ENCODE measurements around the gene NXPH4. TPM values are rescaled to one million over a fixed set of nuclear protein-coding genes. Genes with fewer than 3 reads are reported as not detected.

The NXPH4 gene
- total RNA-seq, 4 donors from 2014 or later, result 18.4 to 21.3 (median 19.9) TPM

DNA sequence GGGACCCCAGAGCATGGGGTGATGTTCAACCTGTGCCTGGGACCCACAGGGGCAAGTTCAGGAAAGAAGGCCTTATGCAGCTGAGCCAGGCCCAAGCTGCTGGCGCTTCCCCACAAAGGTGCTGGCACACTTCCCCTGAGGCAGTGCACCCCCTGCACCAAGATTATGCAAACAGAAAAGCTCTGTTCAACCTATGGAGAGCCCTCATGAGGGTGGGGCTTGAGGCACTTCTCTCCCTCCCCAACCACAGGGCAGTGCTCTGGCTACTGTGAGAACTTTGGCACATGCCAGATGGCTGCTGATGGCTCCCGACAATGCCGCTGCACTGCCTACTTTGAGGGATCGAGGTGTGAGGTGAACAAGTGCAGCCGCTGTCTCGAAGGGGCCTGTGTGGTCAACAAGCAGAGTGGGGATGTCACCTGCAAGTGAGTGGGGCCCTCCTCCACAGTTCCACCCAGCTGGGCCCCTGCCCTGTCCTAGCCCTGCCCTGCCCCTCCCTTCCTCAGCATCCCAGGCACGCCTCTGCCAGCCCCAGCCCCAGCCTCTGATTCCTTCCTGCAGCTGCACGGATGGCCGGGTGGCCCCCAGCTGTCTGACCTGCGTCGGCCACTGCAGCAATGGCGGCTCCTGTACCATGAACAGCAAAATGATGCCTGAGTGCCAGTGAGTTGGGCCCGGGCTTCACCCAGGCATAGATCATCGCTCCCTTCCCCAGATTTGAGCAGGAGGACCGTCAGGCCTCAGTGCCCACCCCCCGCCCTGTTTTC, 5.5 kb upstream of the NXPH4 start:
- no peak for DNase-seq (ENCODE audit: low spot score in 2 of 2)
- 75 to 77% methylated on average over 14 to 16 of the region's 16 CpGs for WGBS, 2 donors
- intact Hi-C loops (cut with DNase I; ENCODE audit: low total_unique reads), result no loop called here
- no peak for TF ChIP-seq POLR2A (IDR thresholded peaks at IDR 0.05)
- TF ChIP-seq, protein P1, sequence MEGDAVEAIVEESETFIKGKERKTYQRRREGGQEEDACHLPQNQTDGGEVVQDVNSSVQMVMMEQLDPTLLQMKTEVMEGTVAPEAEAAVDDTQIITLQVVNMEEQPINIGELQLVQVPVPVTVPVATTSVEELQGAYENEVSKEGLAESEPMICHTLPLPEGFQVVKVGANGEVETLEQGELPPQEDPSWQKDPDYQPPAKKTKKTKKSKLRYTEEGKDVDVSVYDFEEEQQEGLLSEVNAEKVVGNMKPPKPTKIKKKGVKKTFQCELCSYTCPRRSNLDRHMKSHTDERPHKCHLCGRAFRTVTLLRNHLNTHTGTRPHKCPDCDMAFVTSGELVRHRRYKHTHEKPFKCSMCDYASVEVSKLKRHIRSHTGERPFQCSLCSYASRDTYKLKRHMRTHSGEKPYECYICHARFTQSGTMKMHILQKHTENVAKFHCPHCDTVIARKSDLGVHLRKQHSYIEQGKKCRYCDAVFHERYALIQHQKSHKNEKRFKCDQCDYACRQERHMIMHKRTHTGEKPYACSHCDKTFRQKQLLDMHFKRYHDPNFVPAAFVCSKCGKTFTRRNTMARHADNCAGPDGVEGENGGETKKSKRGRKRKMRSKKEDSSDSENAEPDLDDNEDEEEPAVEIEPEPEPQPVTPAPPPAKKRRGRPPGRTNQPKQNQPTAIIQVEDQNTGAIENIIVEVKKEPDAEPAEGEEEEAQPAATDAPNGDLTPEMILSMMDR (IDR thresholded peaks at IDR 0.05), result no peak
- no peak overlapping the region for H3K4me3 ChIP-seq (ENCODE audit: low read depth, poor library complexity, severe bottlenecking)

DNA sequence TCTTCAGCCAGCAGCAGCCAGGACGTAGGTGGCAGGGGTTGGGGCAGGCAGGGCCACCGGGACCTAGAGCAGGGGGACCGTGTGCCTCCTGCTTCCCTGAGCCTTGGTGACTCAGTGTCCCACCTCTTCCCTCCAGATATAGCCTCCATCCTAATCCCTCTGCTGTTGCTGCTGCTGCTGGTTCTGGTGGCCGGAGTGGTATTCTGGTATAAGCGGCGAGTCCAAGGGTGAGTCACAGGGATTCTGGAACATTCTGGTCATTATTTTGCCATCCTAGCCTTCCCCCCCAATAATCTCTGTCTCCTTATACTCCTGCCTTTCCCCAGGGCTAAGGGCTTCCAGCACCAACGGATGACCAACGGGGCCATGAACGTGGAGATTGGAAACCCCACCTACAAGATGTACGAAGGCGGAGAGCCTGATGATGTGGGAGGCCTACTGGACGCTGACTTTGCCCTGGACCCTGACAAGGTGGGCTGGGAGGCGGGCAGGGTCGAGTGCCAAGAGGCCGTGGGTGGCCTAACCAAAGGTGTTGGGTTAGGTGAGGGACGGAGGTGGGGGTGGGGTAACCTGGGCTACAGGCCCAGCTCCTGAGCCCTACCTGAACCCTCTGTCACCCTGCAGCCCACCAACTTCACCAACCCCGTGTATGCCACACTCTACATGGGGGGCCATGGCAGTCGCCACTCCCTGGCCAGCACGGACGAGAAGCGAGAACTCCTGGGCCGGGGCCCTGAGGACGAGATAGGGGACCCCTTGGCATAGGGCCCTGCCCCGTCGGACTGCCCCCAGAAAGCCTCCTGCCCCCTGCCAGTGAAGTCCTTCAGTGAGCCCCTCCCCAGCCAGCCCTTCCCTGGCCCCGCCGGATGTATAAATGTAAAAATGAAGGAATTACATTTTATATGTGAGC, 4.5 kb upstream of the NXPH4 start:
- intact Hi-C loops (cut with DNase I; ENCODE audit: low total_unique reads), result no loop called here
- no peak for TF ChIP-seq POLR2A (IDR thresholded peaks at IDR 0.05)
- TF ChIP-seq, protein P1 (IDR thresholded peaks at IDR 0.05), result no peak
- no peak overlapping the region for H3K4me3 ChIP-seq (ENCODE audit: low read depth, poor library complexity, severe bottlenecking)
- DNase-seq (ENCODE audit: low spot score in 2 of 2), result no peak
- WGBS, 2 donors, result 78 to 86% methylated on average over 22 to 25 of the region's 27 CpGs

GRCh38 chr12:57212701-57213057, 3.9 kb upstream of the NXPH4 start:
- intact Hi-C loops (cut with DNase I; ENCODE audit: low total_unique reads), result no loop called here
- TF ChIP-seq POLR2A (IDR thresholded peaks at IDR 0.05), result no peak
- TF ChIP-seq, protein P1 (IDR thresholded peaks at IDR 0.05), result no peak
- no peak overlapping the region for H3K4me3 ChIP-seq (ENCODE audit: low read depth, poor library complexity, severe bottlenecking)
- 69 to 72% methylated on average over 7 of the region's 7 CpGs for WGBS, 2 donors
- no peak for DNase-seq (ENCODE audit: low spot score in 2 of 2)

GRCh38 chr12:57213058-57213715, 3.4 kb upstream of the NXPH4 start:
- peak; percentile 88 to 98 for DNase-seq (ENCODE audit: low spot score in 2 of 2)
- intact Hi-C loops (cut with DNase I; ENCODE audit: low total_unique reads), result no loop called here

DNA sequence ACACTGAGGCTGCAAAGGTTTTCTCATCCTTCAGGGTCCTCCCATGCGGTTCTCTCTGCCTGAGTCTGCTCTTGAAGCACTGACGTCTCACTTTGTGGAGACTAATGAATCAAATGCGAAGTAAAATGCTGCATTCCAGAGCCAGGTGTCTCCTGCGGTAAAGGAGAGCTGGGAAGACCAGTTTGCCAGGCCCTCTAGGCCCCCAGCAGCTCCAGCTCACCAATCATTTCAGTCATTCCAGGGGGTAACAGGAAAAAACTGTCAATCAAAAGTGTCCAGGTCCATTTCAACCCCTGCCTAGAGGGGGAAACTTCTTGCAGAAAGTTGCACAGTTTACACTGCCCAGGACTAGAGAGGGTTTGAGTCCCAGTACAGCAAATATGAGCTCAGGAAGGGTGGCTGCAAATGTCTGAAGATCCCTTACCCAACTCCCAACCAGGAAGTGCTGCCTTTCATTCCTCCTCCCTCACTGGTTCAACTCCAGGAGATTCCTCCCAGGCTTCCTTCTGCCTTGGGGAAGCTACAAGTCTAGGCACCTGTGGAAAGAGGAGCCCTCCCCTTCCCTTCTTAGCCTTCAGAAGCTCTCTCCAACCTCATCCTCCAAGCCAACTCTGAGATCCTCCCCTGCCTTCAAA, 2.7 kb upstream of the NXPH4 start:
- no peak for DNase-seq (ENCODE audit: low spot score in 2 of 2)
- WGBS, 2 donors, result 47 to 49% methylated on average over 4 of the region's 4 CpGs
- intact Hi-C loops (cut with DNase I; ENCODE audit: low total_unique reads), result loop anchor here (2.0 kb wide), 1 partner anchor 27 kb away; no protein-coding TSS in a partner anchor

More at GRCh38 chr12:57213058-57213715, 3.4 kb upstream of the NXPH4 start:
- 2 to 6% methylated on average over 16 of the region's 16 CpGs for WGBS, 2 donors
- TF ChIP-seq, protein P1 (IDR thresholded peaks at IDR 0.05), result peak in 1 of 3 donors; percentile 57
- TF ChIP-seq POLR2A (IDR thresholded peaks at IDR 0.05), result no peak
- H3K4me3 ChIP-seq (ENCODE audit: low read depth, poor library complexity, severe bottlenecking), result no peak overlapping the region

More for the DNA sequence above, 2.7 kb upstream of the NXPH4 start:
- H3K4me3 ChIP-seq (ENCODE audit: low read depth, poor library complexity, severe bottlenecking), result no peak overlapping the region
- TF ChIP-seq POLR2A (IDR thresholded peaks at IDR 0.05), result no peak
- TF ChIP-seq, protein P1 (IDR thresholded peaks at IDR 0.05), result no peak
